NCI-H446 treated with DMSO at 0.1 percent for 48 hours (cell line): ENCODE measurements around the gene SLC35E2B.
"Not testable (repeated sequence)": the region's sequence is repeated elsewhere in the genome, so short reads cannot be mapped to it uniquely, and the experiment has no call there.

Experiments
- DNase-seq: peaks from one replicate; lab custom pipeline; 2025; lab: John Stamatoyannopoulos, UW

The SLC35E2B gene

GRCh38 chr1:1692714-1693647 is at the start of gene SLC35E2B:
TSS of gene SLC35E2B (minus strand) at chr1:1692795. CDS start at chr1:1676699, 16,096 bp downstream.
- peak; percentile 78 for DNase-seq

GRCh38 chr1:1741013-1741412 is 48.4 kb upstream of the SLC35E2B start:
- not testable (repeated sequence) for DNase-seq

- DNase-seq, result not testable (repeated sequence)
Observed at GRCh38 chr1:1738799-1739337, 46.3 kb upstream of the SLC35E2B start.

GRCh38 chr1:1737675-1738590 is 45.3 kb upstream of the SLC35E2B start:
- not testable (repeated sequence) for DNase-seq

GRCh38 chr1:1732381-1732780 is 39.8 kb upstream of the SLC35E2B start:
- DNase-seq, result no peak

GRCh38 chr1:1730870-1731269 is 38.3 kb upstream of the SLC35E2B start:
- DNase-seq, result no peak

- DNase-seq, result not testable (repeated sequence)
Observed at GRCh38 chr1:1730230-1730629, 37.6 kb upstream of the SLC35E2B start.

- not testable (repeated sequence) for DNase-seq
Observed at GRCh38 chr1:1729116-1729816, 36.7 kb upstream of the SLC35E2B start.

GRCh38 chr1:1728308-1729005 is 35.9 kb upstream of the SLC35E2B start:
- not testable (repeated sequence) for DNase-seq

- not testable (repeated sequence) for DNase-seq
Observed at GRCh38 chr1:1727131-1727651, 34.6 kb upstream of the SLC35E2B start.

GRCh38 chr1:1726088-1726487 is 33.5 kb upstream of the SLC35E2B start:
- DNase-seq, result not testable (repeated sequence)

- peak; percentile 99 for DNase-seq
Observed at GRCh38 chr1:1724035-1724864, 31.7 kb upstream of the SLC35E2B start, which contains the start of gene CDK11A. TSS of gene CDK11A (minus strand) at chr1:1724357. CDS start at chr1:1722818, 1,539 bp downstream.

GRCh38 chr1:1721201-1721600 is 28.6 kb upstream of the SLC35E2B start:
- no peak for DNase-seq

GRCh38 chr1:1715109-1715883 is 22.7 kb upstream of the SLC35E2B start:
- not testable (repeated sequence) for DNase-seq

GRCh38 chr1:1707897-1708296 is 15.3 kb upstream of the SLC35E2B start:
- not testable (repeated sequence) for DNase-seq

- DNase-seq, result not testable (repeated sequence)
Observed at GRCh38 chr1:1707241-1707640, 14.6 kb upstream of the SLC35E2B start.

GRCh38 chr1:1705623-1706022 is 13.0 kb upstream of the SLC35E2B start:
- DNase-seq, result not testable (repeated sequence)

GRCh38 chr1:1704284-1704957 is 11.8 kb upstream of the SLC35E2B start:
- DNase-seq, result not testable (repeated sequence)
